GM21390 (cell line): ENCODE results near the gene DSTN.

Source experiments
- ATAC-seq: cut with Tn5 transposase; IDR thresholded peaks from one replicate; pipeline ENCODE4 v1.9.1; 2021; ENCODE audit not compliant: unreplicated experiment

DSTN gene

GRCh38 chr20:17545127-17545526, 24.7 kb upstream of the DSTN start:
- ATAC-seq: no peak

GRCh38 chr20:17549131-17549530, 20.7 kb upstream of the DSTN start:
- ATAC-seq: no peak

GRCh38 chr20:17555106-17555505, 14.8 kb upstream of the DSTN start:
- no peak for ATAC-seq

GRCh38 chr20:17556837-17557674, 12.8 kb upstream of the DSTN start:
- ATAC-seq: no peak

- ATAC-seq: no peak
Observed at GRCh38 chr20:17557675-17558006, 12.2 kb upstream of the DSTN start.

GRCh38 chr20:17558154-17558940, 11.5 kb upstream of the DSTN start:
- no peak for ATAC-seq

- ATAC-seq: no peak
Observed at GRCh38 chr20:17558941-17559304, 11.0 kb upstream of the DSTN start.

GRCh38 chr20:17559338-17559737, 10.5 kb upstream of the DSTN start:
- no peak for ATAC-seq

GRCh38 chr20:17560344-17561074, 9.4 kb upstream of the DSTN start:
- no peak for ATAC-seq

GRCh38 chr20:17562804-17563305, 7.0 kb upstream of the DSTN start:
- no peak for ATAC-seq

- no peak for ATAC-seq
Observed at GRCh38 chr20:17565169-17565845, 4.6 kb upstream of the DSTN start.

GRCh38 chr20:17566345-17566744, 3.5 kb upstream of the DSTN start:
- no peak for ATAC-seq

- ATAC-seq: no peak
Observed at GRCh38 chr20:17568045-17568788, 1.7 kb upstream of the DSTN start.

- ATAC-seq: no peak
Observed at GRCh38 chr20:17568972-17569521, 828 bp upstream of the DSTN start.

- ATAC-seq: peak; percentile 37
Observed at GRCh38 chr20:17570347-17571152, 675 bp downstream of the DSTN start.

GRCh38 chr20:17571153-17571527, 1.3 kb downstream of the DSTN start:
- no peak for ATAC-seq

- ATAC-seq: no peak
Observed at GRCh38 chr20:17572034-17572638, 2.3 kb downstream of the DSTN start.

- ATAC-seq: no peak
Observed at GRCh38 chr20:17573463-17573862, 3.6 kb downstream of the DSTN start.

- no peak for ATAC-seq
Observed at GRCh38 chr20:17576215-17576614, 6.3 kb downstream of the DSTN start.
